ENCODE data around the gene MICAL3. TPM values are rescaled to one million over a fixed set of nuclear protein-coding genes. Genes with fewer than 3 reads are reported as not detected.

MICAL3 gene
- total and polyA plus RNA-seq, 9 of the 15 experiments (the other 6 are each of a cell fraction or from before 2014, with no cell fraction given): 0.53 to 32.1 (median 12.3) TPM

GRCh38 chr22:17786435-17787161, 237.8 kb downstream of the MICAL3 start (continued):
- TF ChIP-seq JUN (IDR thresholded peaks at IDR 0.05; ENCODE audit: borderline replicate concordance, low read depth, low read length): 0 out of 2 replicates have a peak, but pooled peaks have one; percentile 21
- TF ChIP-seq JUN (CRISPR knock-in tag; IDR thresholded peaks at IDR 0.05; ENCODE audit: borderline replicate concordance): no peak
- no peak for TF ChIP-seq CC2D1A (IDR thresholded peaks at IDR 0.05)
- peak in 2 of 3 experiments; percentile 50 to 94; a peak in 3 of 6 replicates for TF ChIP-seq ZBTB11 (CRISPR knock-in tag; IDR thresholded peaks at IDR 0.05)
- no peak for TF ChIP-seq ASH1L (IDR thresholded peaks at IDR 0.05; ENCODE audit: borderline replicate concordance, low read depth, partially characterized antibody)
- no peak for TF ChIP-seq HNRNPH1 (optimal IDR thresholded peaks at IDR 0.05; ENCODE audit: low read depth, low read length)
- peak; percentile 83 for TF ChIP-seq TFAP4 (CRISPR knock-in tag; IDR thresholded peaks at IDR 0.05; ENCODE audit: borderline replicate concordance)
- no peak for TF ChIP-seq HBP1 (CRISPR knock-in tag; IDR thresholded peaks at IDR 0.05)
- no peak for TF ChIP-seq HDAC6 (IDR thresholded peaks at IDR 0.05; ENCODE audit: low read depth, low read length)
- no peak for TF ChIP-seq SNAPC5 (CRISPR knock-in tag; IDR thresholded peaks at IDR 0.05)
- no peak for TF ChIP-seq HNRNPL (IDR thresholded peaks at IDR 0.05; ENCODE audit: low read depth, low read length)
- TF ChIP-seq EP300 (IDR thresholded peaks at IDR 0.05; ENCODE audit: low read length): peak; percentile 69
- peak; percentile 89 for TF ChIP-seq GATA2 (CRISPR knock-in tag; IDR thresholded peaks at IDR 0.05)
- no peak for TF ChIP-seq NR4A1 (CRISPR knock-in tag; IDR thresholded peaks at IDR 0.05)
- TF ChIP-seq NR4A1 (tag; IDR thresholded peaks at IDR 0.05): peak; percentile 71
- no peak for TF ChIP-seq CREBBP (IDR thresholded peaks at IDR 0.05; ENCODE audit: low read depth, low read length)
- TF ChIP-seq EHMT2 (IDR thresholded peaks at IDR 0.05): no peak
- no peak; the same call in 1 of the 2 replicates for TF ChIP-seq NR2F6 (CRISPR knock-in tag; IDR thresholded peaks at IDR 0.05)
- TF ChIP-seq ELF4 (CRISPR knock-in tag; IDR thresholded peaks at IDR 0.05): peak; percentile 1; the same call in 1 of the 2 replicates

Data from K562 (cell line).